PC-9 (cell line): Measurements from ENCODE around the gene WBP1. TPM values are rescaled to one million over a fixed set of nuclear protein-coding genes. Genes with fewer than 3 reads are reported as not detected.
A peak's percentile ranks its signal among the peaks of the same experiment; 100 is the strongest.
"Not testable (repeated sequence)": the region's sequence is repeated elsewhere in the genome, so short reads cannot be mapped to it uniquely, and the experiment has no call there.

Source experiments
- BruUV-seq: library from RNA; stranded (reverse); fragments of 400-500 nt; replicated peaks from 2 replicates; lab custom pipeline; 2021; lab: Mats Ljungman, UMichigan
- CTCF ChIA-PET: fragments of 300-600 bp; sonication (Branson Sonifier 250); formaldehyde crosslinking; loops from one replicate; lab custom pipeline; 2022; ENCODE audit warnings: antibody characterized with exemption; lab: Charles Lee
- POLR2A ChIA-PET: fragments of 300-600 bp; sonication (Branson Sonifier 250); formaldehyde crosslinking; loops from one replicate; lab custom pipeline; 2022; ENCODE audit warnings: antibody characterized with exemption; ENCODE audit not compliant: unreplicated experiment; lab: Charles Lee
- DNase-seq, 2 experiments: peaks; one replicate each; pipeline versions ENCODE4 v3.0.0 to v3.0.0-alpha.2; 2015 to 2022; ENCODE audit warnings: mixed read lengths in 1 of 2
- H2AFZ ChIP-seq: fragments of 200-600 bp; sonication (generic); 2 replicates; pipeline ENCODE4 v1.8.1; 2017; ENCODE audit warnings: antibody characterized with exemption
- H3F3A ChIP-seq: fragments of 200-600 bp; sonication (generic); 2 replicates; pipeline ENCODE4 v1.8.1; 2017; ENCODE audit warnings: antibody characterized with exemption, mild to moderate bottlenecking, low read depth; ENCODE audit not compliant: insufficient read depth
- H3K27ac ChIP-seq: fragments of 200-600 bp; sonication (generic); 2 replicates; pipeline ENCODE4 v1.6.1; 2016; ENCODE audit warnings: mixed run types
- H3K27me3 ChIP-seq: fragments of 200-600 bp; sonication (generic); 2 replicates; pipeline ENCODE4 v1.6.1; 2016; ENCODE audit warnings: low read depth, mixed run types; ENCODE audit not compliant: insufficient read depth
- H3K36me3 ChIP-seq: fragments of 200-600 bp; sonication (generic); 2 replicates; pipeline ENCODE4 v1.6.1; 2016; ENCODE audit warnings: low read depth, mixed run types
- H3K4me1 ChIP-seq: fragments of 200-600 bp; sonication (generic); replicated peaks from 2 replicates; pipeline ENCODE4 v1.6.1; 2016; ENCODE audit warnings: mixed run types; ENCODE audit not compliant: insufficient read depth
- H3K4me2 ChIP-seq: fragments of 200-600 bp; sonication (generic); 2 replicates; pipeline ENCODE4 v1.6.1; 2017; ENCODE audit warnings: mixed run types
- H3K4me3 ChIP-seq: fragments of 200-600 bp; sonication (generic); 2 replicates; pipeline ENCODE4 v1.6.1; 2016; ENCODE audit warnings: mixed run types
- H3K79me2 ChIP-seq: fragments of 200-600 bp; sonication (generic); 2 replicates; pipeline ENCODE4 v1.6.1; 2017; ENCODE audit warnings: low read depth, mixed run types
- H3K9me2 ChIP-seq: fragments of 200-600 bp; sonication (generic); 2 replicates; pipeline ENCODE4 v1.8.1; 2017; ENCODE audit warnings: mild to moderate bottlenecking; ENCODE audit not compliant: insufficient read depth
- H3K9me3 ChIP-seq: fragments of 200-600 bp; sonication (generic); 2 replicates; pipeline ENCODE4 v1.8.1; 2016; ENCODE audit warnings: low read depth; ENCODE audit not compliant: insufficient read depth
- H4K20me1 ChIP-seq: fragments of 200-600 bp; sonication (generic); 2 replicates; pipeline ENCODE4 v1.8.1; 2017; ENCODE audit not compliant: insufficient read depth
- CTCF ChIP-seq: fragments of 200-600 bp; sonication (generic); conservative IDR thresholded peaks from 2 replicates; pipeline ENCODE4 v1.6.1; 2017; ENCODE audit warnings: mixed run types, antibody characterized with exemption, mild to moderate bottlenecking, moderate library complexity
- EZH2 ChIP-seq: fragments of 200-600 bp; sonication (generic); IDR thresholded peaks from 2 replicates; pipeline ENCODE4 v1.8.0; 2017; ENCODE audit warnings: antibody characterized with exemption, low read depth
- intact Hi-C: fragments of 100-400 bp; cut with micrococcal nuclease; formaldehyde crosslinking; loops from one replicate; pipeline ENCODE4 v1.10.0; 2022; ENCODE audit not compliant: unreplicated experiment
- total RNA-seq: library from RNA; stranded (reverse); gene quantifications from 2 replicates; pipeline ENCODE4 v1.2.3, GENCODE V29; 2021

WBP1 gene
- total RNA-seq, 1 experiment from 2014 or later = 68.0 TPM

GRCh38 chr2:74458938-74459363 is 713 bp downstream of the WBP1 start:
- no peaks in the 10 kb centered on the region for H4K20me1 ChIP-seq
- peak overlapping the region; percentile 93 for H3K4me3 ChIP-seq
- peaks cover 15% of the 10 kb centered on the region for H3K36me3 ChIP-seq
- peak overlapping the region; percentile 99 for H3K4me2 ChIP-seq
- TF ChIP-seq EZH2 (no peak), CTCF (no peak)
- peaks cover 31% of the 10 kb centered on the region for H3F3A ChIP-seq
- ChIA-PET CTCF (no interaction called here), POLR2A (interaction anchor here (0.5 to 1.2 kb wide), 5 partner anchors 14 to 1218 kb away, joined by 4 to 8 read pairs (median 7); partner anchors contain the start of gene MRPL53)
- intact Hi-C loops = loop anchor here (1.0 to 10.0 kb wide), 2 partner anchors 19 to 194 kb away; no protein-coding TSS in a partner anchor
- H3K9me2 ChIP-seq = no peaks in the 10 kb centered on the region
- no peaks in the 10 kb centered on the region for H3K27me3 ChIP-seq
- peaks cover 24% of the 10 kb centered on the region for H3K4me1 ChIP-seq
- BruUV-seq = no TSS peak
- H3K79me2 ChIP-seq = peaks cover 33% of the 10 kb centered on the region
- H3K9me3 ChIP-seq = no peaks in the 10 kb centered on the region
- H3K27ac ChIP-seq = peak overlapping the region; percentile 29; the same call in 1 of the 2 replicates
- no peak for DNase-seq
- 0 out of 2 replicates have a peak overlapping the region, but pooled peaks have one; percentile 73 for H2AFZ ChIP-seq

GRCh38 chr2:74459503-74460118 is 1.4 kb downstream of the WBP1 start:
- Histone ChIP-seq H3F3A (peaks cover 31% of the 10 kb centered on the region), H3K79me2 (peaks cover 39% of the 10 kb centered on the region), H3K4me2 (peak overlapping the region; percentile 99), H3K4me3 (peak overlapping the region; percentile 93; the same call in 1 of the 2 replicates), H3K4me1 (peaks cover 24% of the 10 kb centered on the region), H3K36me3 (peaks cover 15% of the 10 kb centered on the region)
- H3K9me2 ChIP-seq, DNase-seq, H2AFZ ChIP-seq, H4K20me1 ChIP-seq, CTCF ChIA-PET, H3K9me3 ChIP-seq, H3K27me3 ChIP-seq, BruUV-seq, H3K27ac ChIP-seq: not testable (repeated sequence)
- POLR2A ChIA-PET = interaction anchor here (0.6 kb wide), 1 partner anchor 23 kb away, joined by 5 read pairs; no protein-coding TSS in a partner anchor
- intact Hi-C loops = loop anchor here (10.0 kb wide), 1 partner anchor 195 kb away; no protein-coding TSS in a partner anchor

- BruUV-seq, CTCF ChIA-PET: not testable (repeated sequence)
- peaks cover 15% of the 10 kb centered on the region for H3K36me3 ChIP-seq
Measured at GRCh38 chr2:74460187-74460586, 1.9 kb downstream of the WBP1 start.

More at GRCh38 chr2:74460187-74460586, 1.9 kb downstream of the WBP1 start:
- Histone ChIP-seq H3K4me1 (peaks cover 24% of the 10 kb centered on the region), H3F3A (peaks cover 31% of the 10 kb centered on the region), H3K4me2 (0 out of 2 replicates have a peak overlapping the region, but pooled peaks have one; percentile 99), H3K79me2 (peaks cover 41% of the 10 kb centered on the region)
- H3K9me3 ChIP-seq, intact Hi-C loops, DNase-seq, H4K20me1 ChIP-seq, H2AFZ ChIP-seq, H3K4me3 ChIP-seq, H3K27me3 ChIP-seq, H3K9me2 ChIP-seq, POLR2A ChIA-PET, H3K27ac ChIP-seq: not testable (repeated sequence)
